ENCODE measurements around the gene AURKA.

Gene AURKA

DNA sequence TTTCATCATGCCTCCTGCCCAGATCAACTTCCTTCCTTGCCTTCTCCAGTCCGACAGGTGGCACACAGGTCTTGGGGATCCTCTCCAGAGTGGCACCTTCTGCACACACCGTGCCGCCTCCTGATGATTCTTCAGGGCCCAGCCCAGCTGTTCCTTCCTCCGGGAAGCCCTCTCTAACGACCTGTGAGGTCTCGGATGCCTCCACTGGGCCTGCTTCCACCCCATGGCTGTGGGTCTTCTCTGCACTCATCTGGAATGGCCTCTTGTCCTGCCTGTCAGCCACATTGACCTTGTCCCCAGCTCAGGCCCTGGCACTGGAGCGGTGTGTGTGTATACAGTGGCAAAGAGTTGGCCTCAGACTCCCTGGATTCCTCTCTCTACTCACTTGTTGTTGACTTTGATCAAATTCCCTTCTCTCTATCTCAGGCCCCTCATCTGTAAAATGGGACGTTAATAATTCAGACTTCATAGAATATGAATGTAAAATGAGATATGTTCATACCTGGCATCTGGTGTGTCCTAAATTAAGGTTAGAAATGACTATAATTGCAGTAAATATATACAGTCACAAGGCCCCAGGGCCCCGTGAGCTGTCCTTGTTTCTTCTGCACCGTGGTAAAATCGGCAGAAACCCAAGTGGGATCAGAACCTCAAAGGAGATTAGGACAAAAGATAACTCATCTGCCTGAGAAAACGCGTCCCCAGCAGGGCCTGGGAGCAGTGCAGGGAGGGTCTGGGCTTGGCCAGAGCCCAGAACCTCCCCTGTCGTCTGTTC lies 31.7 kb downstream of the AURKA start:
- TF ChIP-seq, protein P1, sequence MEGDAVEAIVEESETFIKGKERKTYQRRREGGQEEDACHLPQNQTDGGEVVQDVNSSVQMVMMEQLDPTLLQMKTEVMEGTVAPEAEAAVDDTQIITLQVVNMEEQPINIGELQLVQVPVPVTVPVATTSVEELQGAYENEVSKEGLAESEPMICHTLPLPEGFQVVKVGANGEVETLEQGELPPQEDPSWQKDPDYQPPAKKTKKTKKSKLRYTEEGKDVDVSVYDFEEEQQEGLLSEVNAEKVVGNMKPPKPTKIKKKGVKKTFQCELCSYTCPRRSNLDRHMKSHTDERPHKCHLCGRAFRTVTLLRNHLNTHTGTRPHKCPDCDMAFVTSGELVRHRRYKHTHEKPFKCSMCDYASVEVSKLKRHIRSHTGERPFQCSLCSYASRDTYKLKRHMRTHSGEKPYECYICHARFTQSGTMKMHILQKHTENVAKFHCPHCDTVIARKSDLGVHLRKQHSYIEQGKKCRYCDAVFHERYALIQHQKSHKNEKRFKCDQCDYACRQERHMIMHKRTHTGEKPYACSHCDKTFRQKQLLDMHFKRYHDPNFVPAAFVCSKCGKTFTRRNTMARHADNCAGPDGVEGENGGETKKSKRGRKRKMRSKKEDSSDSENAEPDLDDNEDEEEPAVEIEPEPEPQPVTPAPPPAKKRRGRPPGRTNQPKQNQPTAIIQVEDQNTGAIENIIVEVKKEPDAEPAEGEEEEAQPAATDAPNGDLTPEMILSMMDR (IDR thresholded peaks at IDR 0.05; ENCODE audit: unreplicated experiment in 3 of 3): no peak
- peak overlapping the region; percentile 91 to 94 (median 93) for H3K27ac Mint-ChIP-seq
- H3K4me3 Mint-ChIP-seq: peak overlapping the region; percentile 91 to 98 (median 96)
- H3K9me3 Mint-ChIP-seq: no peaks in the 10 kb centered on the region
- H3K36me3 Mint-ChIP-seq (ENCODE audit: low read depth): peaks cover 8% of the 10 kb centered on the region
- H3K4me1 Mint-ChIP-seq: peaks cover 37% of the 10 kb centered on the region
- peaks cover 5% of the 10 kb centered on the region for H3K27me3 Mint-ChIP-seq (ENCODE audit: low read depth)

DNA sequence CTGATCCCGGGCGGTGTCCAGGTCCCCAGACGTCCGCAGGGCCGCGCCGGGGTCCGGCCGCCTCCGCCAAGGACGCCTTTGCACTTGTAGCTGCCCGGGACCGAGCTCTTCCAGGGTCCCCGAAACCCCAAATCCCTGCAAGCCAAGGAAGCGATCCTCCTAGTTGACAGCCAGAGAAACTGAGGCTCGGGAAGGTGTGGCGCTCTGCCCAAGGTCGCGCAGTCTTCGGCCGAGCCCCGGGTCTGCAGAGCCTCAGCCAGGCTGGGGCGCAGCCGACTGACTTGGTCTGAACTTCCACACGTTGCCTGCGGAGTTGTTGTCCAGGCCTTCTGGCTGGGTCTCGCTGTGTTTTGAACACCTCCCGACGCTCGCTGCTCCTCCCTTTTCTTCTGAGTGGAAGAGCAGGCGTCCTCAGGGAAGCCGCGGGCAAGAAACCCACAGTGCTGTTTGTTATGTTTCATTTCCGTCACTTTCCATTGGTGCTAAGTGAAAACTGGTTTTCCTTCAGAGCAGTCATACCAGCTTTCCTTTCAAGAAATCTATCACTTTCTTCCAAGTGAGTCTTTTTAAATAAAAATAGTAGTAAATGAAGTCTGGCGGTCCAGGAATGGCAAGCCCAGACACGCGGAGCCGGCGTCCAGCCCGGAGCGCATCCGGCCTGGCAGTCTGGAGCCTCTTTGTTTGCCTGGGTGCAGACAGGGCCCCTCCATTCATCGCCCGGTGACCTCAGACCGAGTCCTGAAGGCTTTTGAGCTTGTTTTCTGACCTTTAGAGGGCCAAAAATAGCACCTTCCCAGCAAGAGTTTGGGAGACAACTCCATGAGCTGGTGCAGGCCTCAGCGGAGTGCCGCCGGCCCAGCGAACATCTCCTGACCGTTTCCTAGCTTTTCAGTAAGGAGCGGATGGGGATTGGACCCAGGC lies 32.5 kb downstream of the AURKA start:
- TF ChIP-seq, protein P1 (IDR thresholded peaks at IDR 0.05; ENCODE audit: unreplicated experiment in 3 of 3): no peak
- peak overlapping the region; percentile 91 to 94 (median 93) for H3K27ac Mint-ChIP-seq
- H3K36me3 Mint-ChIP-seq (ENCODE audit: low read depth): peaks cover 4% of the 10 kb centered on the region
- peaks cover 37% of the 10 kb centered on the region for H3K4me1 Mint-ChIP-seq
- H3K4me3 Mint-ChIP-seq: peak overlapping the region; percentile 91 to 98 (median 96)
- H3K27me3 Mint-ChIP-seq (ENCODE audit: low read depth): peaks cover 11% of the 10 kb centered on the region
- no peaks in the 10 kb centered on the region for H3K9me3 Mint-ChIP-seq

GRCh38 chr20:56358600-56359211 lies 33.3 kb downstream of the AURKA start, which contains the start of gene FAM210B:
Gene FAM210B, plus strand, starts transcription at chr20:56358974. Its CDS starts 32 bp downstream, at chr20:56359006.
- Mint-ChIP-seq H3K4me1 (peaks cover 32% of the 10 kb centered on the region), H3K27me3 (ENCODE audit: low read depth) (peaks cover 11% of the 10 kb centered on the region), H3K9me3 (no peaks in the 10 kb centered on the region), H3K4me3 (peak within 1 kb of the TSS; percentile 91 to 98 (median 96)), H3K27ac (peak within 1 kb of the TSS; percentile 91 to 94 (median 93)), H3K36me3 (ENCODE audit: low read depth) (no peaks in the 10 kb centered on the region)
- TF ChIP-seq, protein P1 (IDR thresholded peaks at IDR 0.05; ENCODE audit: unreplicated experiment in 3 of 3): no peak

- no peaks in the 10 kb centered on the region for H3K36me3 Mint-ChIP-seq (ENCODE audit: low read depth)
- H3K27me3 Mint-ChIP-seq (ENCODE audit: low read depth): peaks cover 11% of the 10 kb centered on the region
- peaks cover 32% of the 10 kb centered on the region for H3K4me1 Mint-ChIP-seq
- TF ChIP-seq, protein P1 (IDR thresholded peaks at IDR 0.05; ENCODE audit: unreplicated experiment in 3 of 3): no peak
- peak overlapping the region; percentile 74 to 89 (median 88) for H3K4me3 Mint-ChIP-seq
- peak overlapping the region; percentile 38 to 73 (median 55) for H3K27ac Mint-ChIP-seq
- H3K9me3 Mint-ChIP-seq: no peaks in the 10 kb centered on the region
Measured at GRCh38 chr20:56358070-56358469, 33.9 kb downstream of the AURKA start.

DNA sequence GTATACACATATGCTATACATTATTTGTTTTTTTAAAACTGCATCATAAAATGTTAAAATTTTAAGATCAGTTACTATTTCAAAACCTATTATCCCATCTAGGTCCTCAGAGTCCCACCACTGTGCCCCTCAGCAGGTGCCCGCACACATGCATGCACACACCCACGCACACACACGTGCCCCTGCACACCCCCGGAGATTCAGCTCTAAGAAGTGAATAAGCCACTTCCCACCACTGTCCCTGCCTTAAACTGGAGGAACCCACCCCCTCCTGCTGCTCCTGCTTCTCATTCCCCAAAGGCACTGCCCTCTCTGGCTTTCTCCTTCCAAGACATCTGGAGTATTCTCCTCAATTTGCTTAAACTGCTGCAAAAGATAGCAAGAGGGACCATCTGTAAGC lies 38.7 kb downstream of the AURKA start:
- H3K9me3 Mint-ChIP-seq: no peaks in the 10 kb centered on the region
- H3K36me3 Mint-ChIP-seq (ENCODE audit: low read depth): no peaks in the 10 kb centered on the region

More for the DNA sequence above, 38.7 kb downstream of the AURKA start:
- Mint-ChIP-seq H3K4me1 (peaks cover 3% of the 10 kb centered on the region), H3K27ac (no peak overlapping the region), H3K27me3 (ENCODE audit: low read depth) (peaks cover 21% of the 10 kb centered on the region), H3K4me3 (no peak overlapping the region)
- TF ChIP-seq, protein P1 (IDR thresholded peaks at IDR 0.05; ENCODE audit: unreplicated experiment in 3 of 3): no peak
